Renal cortical epithelial cell (primary cell): Measurements from ENCODE around the gene SHE. TPM values are rescaled to one million over a fixed set of nuclear protein-coding genes. Genes with fewer than 3 reads are reported as not detected.

Experiments
- DNase-seq: peaks from one replicate; pipeline ENCODE4 v3.0.0-alpha.2; 2011; ENCODE audit warnings: low read depth
- total RNA-seq: library from RNA; depleted of rRNA; stranded (reverse); fragments of >200 nt; gene quantifications from 2 replicates; pipeline ENCODE4 v1.2.3, GENCODE V29; 2014

Gene SHE
- total RNA-seq, 1 donor from 2014 or later = 0.35 TPM

DNA sequence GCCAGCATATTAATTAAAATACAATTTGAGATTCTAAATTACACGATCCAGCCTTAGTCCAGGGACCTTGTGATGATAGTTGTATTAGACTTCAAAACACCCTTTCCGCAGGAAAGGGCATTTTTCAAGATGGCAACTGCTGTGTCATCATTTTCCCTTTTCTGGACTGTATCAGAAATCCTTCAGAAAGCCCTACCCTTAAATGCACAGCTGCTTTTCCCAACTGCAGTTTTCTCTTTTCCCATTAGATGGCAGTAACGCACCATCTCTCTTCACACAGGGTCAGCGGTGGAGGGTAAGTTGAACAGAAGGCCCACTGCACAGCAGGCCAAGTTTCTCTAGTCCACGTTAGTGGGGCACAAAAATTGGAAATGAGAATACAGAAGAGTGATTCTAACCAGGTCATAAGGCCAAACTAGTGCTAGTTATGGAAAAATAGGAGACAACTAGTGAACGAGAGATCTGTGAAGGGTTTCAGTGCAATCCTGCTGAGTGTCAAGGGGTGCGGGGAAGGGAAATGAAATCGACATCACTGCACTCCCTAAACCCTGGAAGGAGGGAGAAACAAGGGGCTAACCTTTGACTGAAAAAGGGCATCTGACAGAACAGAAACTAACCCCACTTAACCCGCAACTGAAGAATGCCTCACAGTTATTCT, 22.3 kb downstream of the SHE start:
- DNase-seq = peak; percentile 68

DNA sequence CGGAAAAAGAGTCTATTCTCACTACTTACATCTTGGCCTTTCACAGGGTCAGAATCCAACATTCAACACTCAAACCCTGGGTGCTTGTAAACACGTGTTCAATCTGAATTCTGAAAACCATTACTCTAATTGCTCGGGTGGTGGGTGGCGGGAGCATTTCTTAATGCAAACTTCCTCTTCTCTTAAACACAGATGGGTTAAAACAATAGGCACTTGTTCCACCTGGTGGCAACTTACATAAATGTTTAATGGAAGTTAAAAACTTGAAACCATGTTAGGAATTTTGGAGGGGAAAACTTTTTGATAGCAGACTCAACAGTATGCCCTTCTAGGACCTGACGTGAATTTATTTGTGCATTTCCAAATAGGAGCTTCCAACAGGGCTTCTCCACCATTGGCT, 23.6 kb downstream of the SHE start:
- DNase-seq = peak; percentile 58

DNA sequence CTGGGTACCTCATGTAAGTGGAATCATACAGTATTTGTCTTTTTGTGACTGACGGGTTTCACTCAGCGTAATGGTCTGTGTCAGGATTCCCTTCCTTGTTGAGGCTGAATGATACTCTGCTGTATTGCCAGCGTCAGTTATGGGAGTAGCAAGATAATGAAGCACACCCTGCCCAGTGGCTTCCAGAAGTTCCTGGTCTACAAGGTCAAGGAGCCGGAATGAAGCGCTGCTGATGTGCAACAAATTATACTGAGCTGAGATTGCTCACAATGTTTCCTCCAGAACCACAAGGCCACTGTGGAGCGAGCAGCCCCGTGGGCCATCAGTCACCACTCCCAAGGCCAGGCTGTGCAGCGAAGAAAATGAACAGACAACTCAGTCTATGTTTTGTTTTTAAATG, 24.2 kb downstream of the SHE start:
- no peak for DNase-seq

DNA sequence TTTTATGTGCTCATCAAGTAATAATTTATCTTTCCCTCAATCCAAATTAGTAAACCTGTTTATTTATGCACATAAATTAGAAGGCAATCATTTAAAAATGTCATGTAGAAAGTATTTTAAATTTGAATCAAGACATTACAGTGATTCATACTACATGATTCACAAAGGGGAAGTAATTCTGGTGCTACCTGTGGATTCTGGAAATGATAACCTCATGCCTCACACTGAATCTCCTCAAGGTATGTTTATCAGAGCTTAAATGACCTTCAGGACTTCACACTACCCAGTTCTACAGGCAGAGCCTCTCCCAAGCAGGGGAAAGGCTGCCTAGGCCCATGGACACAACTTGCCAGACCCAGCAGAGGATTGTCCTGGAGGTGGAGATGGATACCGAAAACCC, 25.4 kb downstream of the SHE start:
- DNase-seq = peak; percentile 44

DNA sequence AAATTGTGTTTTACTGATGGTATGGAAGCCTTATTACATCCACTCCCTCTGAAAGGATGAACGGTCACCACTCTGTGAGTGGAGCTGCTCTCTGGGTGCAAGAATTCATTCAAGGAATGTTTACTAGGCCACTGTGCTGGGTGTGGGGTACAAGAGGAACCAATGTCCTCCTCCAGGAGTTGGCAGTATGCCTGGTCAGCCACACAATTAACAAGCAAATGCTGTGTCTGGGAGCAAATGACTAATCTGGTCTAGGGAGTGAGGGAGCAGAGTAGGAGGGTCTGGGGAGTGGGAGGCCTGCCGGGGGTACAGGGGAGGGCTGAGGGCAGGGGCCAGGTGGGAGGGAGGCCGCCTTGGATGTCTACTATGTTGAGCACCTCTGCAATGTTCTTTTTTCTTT, 27.4 kb downstream of the SHE start:
- DNase-seq = peak; percentile 99

DNA sequence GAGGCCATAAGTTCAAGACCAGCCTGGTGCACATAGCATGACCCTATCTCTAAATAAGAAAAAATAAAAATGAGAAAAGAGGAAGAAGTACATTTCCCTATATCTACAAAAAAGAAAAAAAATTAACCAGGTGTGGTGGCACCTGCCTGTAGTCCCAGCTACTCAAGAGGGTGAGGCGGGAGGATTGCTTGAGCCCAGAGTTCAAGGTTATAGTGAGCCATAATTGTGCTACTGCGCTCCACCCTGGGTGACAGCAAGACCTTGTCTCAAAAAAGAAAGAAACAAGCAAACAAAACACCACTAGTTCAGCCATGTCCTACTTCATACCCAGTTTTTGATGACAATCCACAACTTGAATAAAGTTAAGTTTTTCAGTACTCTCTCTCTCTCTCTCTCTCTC, 30.9 kb downstream of the SHE start:
- no peak for DNase-seq

DNA sequence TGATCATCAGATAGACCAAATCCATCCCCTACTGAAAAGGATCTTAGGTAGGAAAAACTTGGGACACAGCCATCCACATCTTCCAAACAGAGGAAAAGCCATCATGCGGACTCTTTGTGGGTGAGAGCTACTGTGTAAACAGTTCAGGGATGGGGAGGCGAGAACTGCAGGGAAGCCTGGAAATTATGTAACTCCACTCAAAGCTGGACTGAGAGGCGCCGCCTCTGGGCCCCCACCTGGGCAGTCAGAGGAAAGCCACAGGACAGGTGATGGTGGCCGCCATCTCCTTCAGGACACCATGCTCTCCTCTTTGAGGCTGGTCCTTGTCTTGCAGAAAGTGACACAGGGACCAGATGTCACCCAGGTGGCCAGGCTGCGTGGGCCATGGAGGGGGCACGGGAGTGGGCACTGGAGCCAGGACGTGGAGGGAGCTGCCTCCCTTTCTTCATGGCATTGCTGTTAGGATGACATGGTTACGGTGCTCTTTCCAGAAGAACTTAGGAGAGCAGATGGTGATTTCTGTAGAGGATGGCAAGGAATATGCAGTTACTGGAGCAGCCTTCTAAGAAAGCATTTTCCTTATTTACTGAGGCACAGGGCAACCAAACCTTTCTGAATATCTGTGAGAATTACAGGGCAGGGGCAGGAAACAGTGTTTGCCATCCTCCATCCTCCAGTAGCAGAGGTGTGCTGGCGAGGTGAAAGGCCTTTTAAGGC, 32.2 kb downstream of the SHE start:
- DNase-seq = no peak

DNA sequence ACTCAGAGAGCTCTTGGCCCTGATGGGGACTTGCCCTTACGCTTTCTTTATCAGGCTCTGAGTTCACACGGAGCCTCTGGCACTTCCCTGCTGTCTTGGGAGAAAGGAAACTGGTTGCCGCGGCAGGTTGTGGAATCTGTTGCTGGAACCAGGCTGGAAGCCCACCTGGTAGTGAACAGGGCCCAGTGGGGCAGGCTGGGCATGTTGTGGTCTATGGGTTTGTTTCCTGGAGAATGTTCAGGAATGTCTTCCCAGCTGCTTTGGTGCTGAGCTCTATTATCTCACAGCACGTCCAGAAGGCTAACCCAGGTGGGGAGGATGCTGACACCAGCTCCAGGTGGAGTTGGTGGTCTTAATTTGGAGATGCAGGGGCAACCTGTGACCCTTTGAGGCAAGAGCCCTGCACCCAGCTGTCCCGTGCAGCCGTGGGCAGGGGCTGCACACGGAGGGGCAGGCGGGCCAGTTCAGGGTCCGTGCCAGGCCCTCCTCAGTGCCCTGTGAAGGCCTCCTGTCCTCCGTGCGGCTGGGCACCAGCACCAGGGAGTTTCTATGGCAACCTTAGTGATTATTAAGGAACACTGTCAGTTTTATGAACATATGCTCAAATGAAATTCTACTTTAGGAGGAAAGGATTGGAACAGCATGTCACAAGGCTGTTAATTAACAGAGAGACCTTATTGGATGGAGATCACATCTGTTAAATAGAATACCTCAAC, 33.5 kb downstream of the SHE start:
- no peak for DNase-seq

DNA sequence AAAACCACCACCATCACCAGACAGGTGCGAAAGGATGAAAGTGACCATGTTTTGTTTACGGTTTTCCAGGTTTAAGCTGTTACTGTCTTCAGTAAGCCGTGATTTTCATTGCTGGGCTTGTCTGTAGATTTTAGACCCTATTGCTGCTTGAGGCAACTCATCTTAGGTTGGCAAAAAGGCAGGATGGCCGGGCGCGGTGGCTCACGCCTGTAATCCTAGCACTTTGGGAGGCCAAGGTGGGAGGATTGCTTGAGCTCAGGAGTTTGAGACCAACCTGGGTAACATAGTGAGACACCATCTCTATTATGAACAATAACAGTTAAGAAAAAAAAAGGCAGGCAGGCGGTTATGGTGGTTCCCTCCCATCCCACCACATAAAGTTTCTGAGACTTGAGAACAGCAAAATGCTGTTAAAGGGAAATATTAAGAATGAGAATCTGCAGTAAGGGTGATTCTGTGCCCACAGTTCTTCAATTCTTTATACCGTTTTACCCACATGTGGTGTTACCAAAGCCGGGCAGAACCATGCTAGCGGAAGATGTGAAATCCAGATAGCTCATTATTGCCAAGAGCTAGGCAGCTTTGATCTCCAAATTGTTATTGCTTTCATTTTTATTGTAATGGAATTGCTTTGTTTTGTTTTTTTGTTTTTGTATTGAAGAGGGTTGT, 34.6 kb downstream of the SHE start:
- DNase-seq = no peak

DNA sequence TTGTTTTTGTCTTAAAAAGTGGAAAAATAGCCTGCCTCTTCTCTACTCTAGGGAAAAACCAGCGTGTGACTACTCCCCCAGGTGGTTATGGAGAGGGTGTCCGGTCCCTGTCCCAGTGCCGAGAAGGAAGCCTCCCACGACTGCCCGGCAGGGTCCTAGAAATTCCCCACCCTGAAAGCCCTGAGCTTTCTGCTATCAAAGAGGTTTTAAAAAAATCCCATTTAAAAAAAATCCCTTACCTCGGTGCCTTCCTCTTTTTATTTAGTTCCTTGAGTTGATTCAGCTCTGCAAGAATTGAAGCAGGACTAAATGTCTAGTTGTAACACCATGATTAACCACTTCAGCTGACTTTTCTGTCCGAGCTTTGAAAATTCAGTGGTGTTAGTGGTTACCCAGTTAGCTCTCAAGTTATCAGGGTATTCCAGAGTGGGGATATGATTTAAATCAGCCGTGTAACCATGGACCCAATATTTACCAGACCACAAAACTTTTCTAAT, 35.2 kb downstream of the SHE start:
- DNase-seq = no peak

DNA sequence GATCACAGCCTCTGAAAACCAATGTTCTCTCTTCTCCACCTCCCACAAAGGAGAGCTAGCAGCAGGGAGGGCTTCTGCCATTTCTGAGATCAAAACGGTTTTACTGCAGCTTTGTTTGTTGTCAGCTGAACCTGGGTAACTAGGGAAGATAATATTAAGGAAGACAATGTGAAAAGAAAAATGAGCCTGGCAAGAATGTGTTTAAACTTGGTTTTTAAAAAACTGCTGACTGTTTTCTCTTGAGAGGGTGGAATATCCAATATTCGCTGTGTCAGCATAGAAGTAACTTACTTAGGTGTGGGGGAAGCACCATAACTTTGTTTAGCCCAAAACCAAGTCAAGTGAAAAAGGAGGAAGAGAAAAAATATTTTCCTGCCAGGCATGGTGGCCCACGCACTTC, 36.0 kb downstream of the SHE start:
- no peak for DNase-seq

DNA sequence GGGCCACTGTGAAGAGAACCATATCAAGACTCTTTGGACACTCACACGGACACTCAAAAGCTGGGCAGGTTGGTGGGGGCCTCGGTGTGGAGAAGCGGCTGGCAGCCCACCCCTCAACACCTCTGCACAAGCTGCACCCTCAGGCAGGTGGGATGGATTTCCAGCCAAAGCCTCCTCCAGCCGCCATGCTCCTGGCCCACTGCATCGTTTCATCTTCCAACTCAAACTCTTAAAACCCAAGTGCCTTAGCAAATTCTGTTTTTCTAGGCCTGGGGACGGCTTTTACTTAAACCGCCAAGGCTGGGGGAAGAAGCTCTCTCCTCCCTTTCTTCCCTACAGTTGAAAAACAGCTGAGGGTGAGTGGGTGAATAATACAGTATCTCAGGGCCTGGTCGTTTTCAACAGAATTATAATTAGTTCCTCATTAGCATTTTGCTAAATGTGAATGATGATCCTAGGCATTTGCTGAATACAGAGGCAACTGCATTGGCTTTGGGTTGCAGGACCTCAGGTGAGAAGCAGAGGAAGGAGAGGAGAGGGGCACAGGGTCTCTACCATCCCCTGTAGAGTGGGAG, 36.5 kb downstream of the SHE start:
- no peak for DNase-seq

DNA sequence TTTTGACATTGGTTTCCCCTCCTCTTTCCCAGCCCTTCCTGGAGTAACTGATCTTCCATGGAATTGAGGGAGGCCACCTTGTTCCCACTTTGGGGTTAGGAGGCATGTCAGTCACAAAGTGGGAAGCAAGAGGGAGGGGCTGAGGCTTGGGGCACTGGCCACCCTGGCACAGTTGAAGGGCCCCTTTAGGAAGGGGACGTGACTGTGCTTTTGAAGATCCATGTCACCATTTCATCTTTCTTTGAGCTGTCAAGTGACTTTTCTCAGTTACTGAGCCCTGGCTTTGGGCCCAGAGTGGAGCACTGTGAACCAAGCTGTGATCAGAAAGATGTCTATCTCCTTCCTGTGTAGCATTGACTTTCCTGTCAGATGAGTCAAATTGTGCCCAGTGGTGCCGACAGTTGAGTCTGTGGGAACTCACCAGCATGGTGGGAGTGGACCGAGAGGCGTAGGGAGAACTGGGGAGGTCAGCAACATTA, 38.7 kb downstream of the SHE start:
- DNase-seq = no peak

DNA sequence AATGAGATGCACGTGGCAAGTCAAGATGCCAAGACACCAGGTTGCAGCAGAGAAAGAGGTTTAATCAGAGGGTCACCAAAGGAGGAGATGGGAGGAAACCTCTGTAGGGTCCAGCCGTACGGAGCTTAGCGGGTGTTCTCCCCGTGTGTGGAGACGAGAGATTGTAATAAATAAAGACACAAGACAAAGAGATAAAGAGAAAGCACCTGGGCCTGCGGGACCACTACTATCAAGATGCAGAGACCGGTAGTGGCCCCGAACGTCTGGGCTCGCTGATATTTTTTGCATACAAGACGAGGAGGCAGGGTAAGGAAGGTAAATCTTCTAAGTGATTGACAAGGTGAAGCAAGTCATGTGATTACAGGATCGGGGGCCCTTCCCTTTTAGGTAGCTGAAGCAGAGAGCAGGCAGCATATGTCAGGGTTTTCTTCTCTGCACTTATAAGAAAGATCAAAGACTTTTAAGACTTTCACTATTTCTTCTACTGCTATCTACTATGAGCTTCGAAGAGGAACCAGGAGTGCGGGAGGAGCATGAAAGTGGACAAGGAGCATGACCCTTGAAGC, 41.4 kb downstream of the SHE start:
- no peak for DNase-seq

DNA sequence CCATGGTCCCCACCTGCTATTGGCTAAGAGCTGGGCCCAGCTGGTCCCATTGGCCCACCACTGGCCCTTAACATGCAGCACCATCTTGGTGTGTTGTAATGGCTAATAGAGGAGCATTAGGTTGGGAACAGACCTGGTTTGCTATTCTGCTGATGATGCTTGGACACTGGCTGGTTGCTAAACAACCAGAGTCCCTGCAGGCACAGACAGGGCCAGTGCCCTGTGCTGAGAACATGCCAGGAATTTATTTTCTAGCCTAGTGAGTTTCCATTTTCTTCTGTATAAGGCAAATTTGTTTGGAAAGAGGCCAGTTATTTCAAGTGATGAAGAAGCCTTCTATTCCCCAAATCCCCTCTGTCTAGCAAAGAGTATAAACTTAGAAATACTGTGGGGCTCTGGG, 43.1 kb downstream of the SHE start:
- DNase-seq = peak; percentile 74

DNA sequence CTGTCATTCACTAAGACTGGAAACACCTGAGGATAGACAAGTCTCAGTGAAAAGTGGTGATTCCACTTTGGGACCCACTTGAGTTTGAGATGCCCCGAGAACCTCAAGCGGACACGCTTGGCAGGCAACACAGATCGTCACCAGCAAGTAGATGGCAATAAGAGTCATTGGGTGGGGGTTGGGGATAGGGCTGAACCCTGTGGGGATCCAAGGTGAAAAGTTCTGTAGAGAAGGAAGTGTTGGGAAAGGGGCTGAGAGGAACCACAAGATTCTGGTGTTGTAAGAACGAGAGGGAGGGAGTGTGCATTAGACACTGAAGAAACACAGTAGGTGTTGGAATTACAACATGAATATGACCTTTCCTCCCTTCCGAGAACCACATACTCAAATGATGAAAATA, 45.6 kb downstream of the SHE start:
- no peak for DNase-seq

DNA sequence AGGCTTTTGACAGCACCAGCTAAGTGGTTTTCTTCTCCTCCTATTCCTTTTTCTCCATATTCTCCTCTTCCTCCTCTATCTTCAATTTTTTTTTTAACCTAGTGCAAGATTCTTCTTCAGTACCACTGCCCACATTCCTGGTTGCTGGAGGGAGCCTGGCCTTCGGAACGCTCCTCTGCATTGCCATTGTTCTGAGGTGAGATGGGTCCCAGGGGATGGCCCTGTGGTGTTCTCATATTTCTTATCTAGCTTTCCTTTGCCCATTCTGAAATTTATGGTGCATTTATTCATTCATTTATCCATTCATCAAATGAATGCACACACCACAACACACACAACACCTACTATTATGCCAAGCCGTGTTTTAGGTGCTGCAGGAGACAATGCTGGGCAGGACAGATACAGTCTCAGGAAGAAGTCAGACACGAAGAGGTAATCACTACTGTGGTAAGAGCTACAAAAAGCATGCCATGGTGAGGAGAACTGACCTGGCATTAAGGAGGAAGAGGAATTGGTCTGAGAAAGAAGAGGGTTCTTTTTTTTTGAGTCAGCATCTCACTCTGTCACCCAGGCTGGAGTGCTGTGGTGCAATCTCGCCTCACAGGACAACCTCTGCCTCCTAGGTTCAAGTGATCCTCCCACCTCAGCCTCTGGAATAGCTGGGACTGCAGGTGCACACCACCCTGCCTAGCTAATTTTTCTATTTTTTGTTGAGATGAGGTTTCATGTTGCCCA, 47.7 kb downstream of the SHE start:
- DNase-seq = no peak

DNA sequence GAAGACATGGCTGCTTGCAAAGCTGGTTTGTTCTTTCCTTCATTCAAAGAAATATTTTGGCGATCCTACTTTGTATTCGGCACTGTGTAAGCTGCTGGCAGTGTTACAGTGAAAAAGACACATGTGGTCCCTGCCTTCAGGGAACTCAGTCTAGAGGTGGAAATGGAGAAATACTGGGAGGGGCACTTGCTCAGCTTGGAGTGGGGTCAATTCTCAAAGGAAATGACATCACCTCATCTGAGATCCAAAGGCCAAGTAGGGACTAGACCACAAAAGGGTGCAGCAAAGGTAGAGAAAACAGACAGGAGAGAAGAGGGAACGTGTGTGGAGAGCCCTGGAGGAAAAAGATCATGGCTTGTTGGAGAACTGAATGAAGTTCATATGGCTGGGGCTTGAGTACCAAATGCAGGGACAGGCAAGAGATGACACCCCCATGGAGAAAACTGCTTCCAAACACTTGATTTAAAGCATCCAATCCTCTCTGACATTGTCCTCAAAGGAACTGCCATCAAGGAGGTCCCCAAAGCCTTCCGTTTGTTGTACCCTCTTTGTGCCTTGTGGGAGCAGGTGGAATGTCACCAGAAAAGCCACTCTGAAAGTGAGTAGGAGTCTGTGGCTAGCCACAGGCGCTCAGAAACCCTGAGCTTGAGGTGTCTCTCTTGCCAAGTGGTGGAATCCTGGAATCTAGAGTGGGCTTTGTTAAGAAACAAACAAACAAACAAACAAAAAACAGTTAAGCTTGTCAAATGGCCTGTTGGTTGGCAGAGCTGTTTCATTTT, 48.4 kb downstream of the SHE start:
- DNase-seq = peak; percentile 80

DNA sequence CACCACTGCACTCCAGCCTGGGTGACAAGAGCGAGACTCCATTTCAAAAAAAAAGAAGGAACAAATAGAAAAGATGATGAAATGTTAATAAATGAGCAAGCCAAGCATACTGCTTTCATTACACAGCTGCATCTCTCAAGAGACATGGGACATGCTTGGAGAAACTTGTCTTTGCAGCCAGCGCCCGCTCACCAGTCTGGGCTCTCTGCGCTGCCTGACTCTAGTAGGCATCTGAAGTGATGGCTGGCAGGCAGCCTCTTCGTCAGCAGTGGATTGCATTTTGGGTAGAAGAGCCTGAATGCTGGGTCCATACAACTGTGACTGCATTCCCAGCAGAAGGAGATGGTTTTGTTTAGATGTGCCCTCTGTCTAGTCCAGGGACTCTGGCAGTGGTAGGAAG, 49.1 kb downstream of the SHE start:
- DNase-seq = no peak

DNA sequence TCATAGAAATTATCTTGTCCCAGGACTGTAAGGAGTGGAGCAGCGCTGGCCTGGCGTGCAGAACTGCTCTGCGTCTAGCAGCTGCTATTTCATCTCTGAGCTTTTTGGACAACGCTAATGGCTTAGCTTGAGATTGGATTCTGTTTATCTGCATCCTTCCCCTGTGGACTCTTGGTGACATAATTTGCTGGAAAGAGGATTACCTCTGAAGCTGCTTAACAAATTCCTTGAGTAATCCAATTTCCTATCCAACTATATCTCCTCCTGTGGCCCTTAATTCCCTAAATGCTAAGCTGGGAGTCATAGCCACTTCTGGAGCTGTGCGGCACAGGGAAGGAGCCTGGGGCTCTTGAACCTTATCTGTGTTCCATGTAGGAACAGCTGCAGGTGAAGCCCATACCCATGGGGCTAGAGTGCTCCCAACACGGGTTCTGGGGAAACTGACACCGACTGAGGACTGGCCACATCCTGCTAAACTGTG, 53.8 kb downstream of the SHE start:
- DNase-seq = no peak
